Neural progenitor cell (in vitro differentiated cells): ENCODE measurements around the gene EN2. TPM values are rescaled to one million over a fixed set of nuclear protein-coding genes. Genes with fewer than 3 reads are reported as not detected.

Source experiments
- DNase-seq: peaks from one replicate; pipeline ENCODE4 v3.0.0-alpha.2; 2016; ENCODE audit warnings: low spot score
- H2AFZ ChIP-seq: fragments of 200-600 bp; sonication (generic); replicated peaks from 2 replicates; pipeline ENCODE4 v1.6.1; 2016; ENCODE audit warnings: antibody characterized with exemption
- H3F3A ChIP-seq: fragments of 200-600 bp; sonication (generic); 2 replicates; pipeline ENCODE4 v1.6.1; 2016; ENCODE audit warnings: antibody characterized with exemption, low read depth
- H3K27ac ChIP-seq: fragments of 200-600 bp; sonication (generic); 2 replicates; pipeline ENCODE4 v1.5.1; 2016; ENCODE audit warnings: mild to moderate bottlenecking
- H3K27me3 ChIP-seq: fragments of 200-600 bp; sonication (generic); 2 replicates; pipeline ENCODE4 v1.6.1; 2016; ENCODE audit warnings: mild to moderate bottlenecking, moderate library complexity
- H3K36me3 ChIP-seq: fragments of 200-600 bp; sonication (generic); 2 replicates; pipeline ENCODE4 v1.5.1; 2016
- H3K4me1 ChIP-seq: fragments of 200-600 bp; sonication (generic); 2 replicates; pipeline ENCODE4 v1.6.1; 2016; ENCODE audit warnings: mixed run types
- H3K4me2 ChIP-seq: fragments of 200-600 bp; sonication (generic); 2 replicates; pipeline ENCODE4 v1.6.1; 2016
- H3K4me3 ChIP-seq: fragments of 200-600 bp; sonication (generic); 2 replicates; pipeline ENCODE4 v1.5.1; 2016
- H3K79me2 ChIP-seq: fragments of 200-600 bp; sonication (generic); 2 replicates; pipeline ENCODE4 v1.6.1; 2016; ENCODE audit warnings: low read depth
- H3K9ac ChIP-seq: fragments of 200-600 bp; sonication (generic); 2 replicates; pipeline ENCODE4 v1.6.1; 2016
- H3K9me3 ChIP-seq: fragments of 200-600 bp; sonication (generic); 2 replicates; pipeline ENCODE4 v1.5.1; 2016; ENCODE audit warnings: low read depth
- H4K20me1 ChIP-seq: fragments of 200-600 bp; sonication (generic); 2 replicates; pipeline ENCODE4 v1.6.1; 2016; ENCODE audit warnings: low read depth
- H3K27ac Mint-ChIP-seq: 3 replicates; pipeline ENCODE4 v1.8.0; 2021; ENCODE audit warnings: mixed read lengths
- H3K27me3 Mint-ChIP-seq: 2 replicates; pipeline ENCODE4 v1.8.0; 2022; ENCODE audit warnings: low read depth, mild to moderate bottlenecking, inconsistent platforms, moderate library complexity, mixed read lengths; ENCODE audit not compliant: insufficient read depth
- H3K36me3 Mint-ChIP-seq: 3 replicates; pipeline ENCODE4 v1.8.0; 2021; ENCODE audit warnings: mixed read lengths
- H3K4me1 Mint-ChIP-seq: 3 replicates; pipeline ENCODE4 v1.8.0; 2021; ENCODE audit warnings: mixed read lengths
- H3K4me3 Mint-ChIP-seq: 3 replicates; pipeline ENCODE4 v1.8.0; 2021; ENCODE audit warnings: mild to moderate bottlenecking, moderate library complexity, mixed read lengths
- H3K9me3 Mint-ChIP-seq: 3 replicates; pipeline ENCODE4 v1.8.0; 2020; ENCODE audit warnings: mixed read lengths
- CTCF ChIP-seq: fragments of 200-600 bp; sonication (generic); IDR thresholded peaks from 2 replicates; pipeline ENCODE4 v1.5.1; 2017; ENCODE audit warnings: antibody characterized with exemption, mild to moderate bottlenecking
- EZH2 ChIP-seq: fragments of 200-600 bp; sonication (generic); IDR thresholded peaks from 2 replicates; pipeline ENCODE4 v1.6.1; 2017; ENCODE audit warnings: antibody characterized with exemption, mild to moderate bottlenecking, moderate library complexity
- EZH2phosphoT487 ChIP-seq: fragments of 200-600 bp; sonication (generic); IDR thresholded peaks from 2 replicates; pipeline ENCODE4 v1.6.1; 2017; ENCODE audit warnings: antibody characterized with exemption
- total RNA-seq: library from RNA; depleted of rRNA; stranded (reverse); fragments of >200 nt; gene quantifications from 2 replicates; pipeline ENCODE4 v1.2.3, GENCODE V29; 2015; ENCODE audit warnings: low replicate concordance

EN2 gene
- total RNA-seq, 1 donor from 2014 or later: not detected

GRCh38 chr7:155512246-155512887 lies 54.4 kb downstream of the EN2 start:
- Histone ChIP-seq H3F3A (peaks cover 29% of the 10 kb centered on the region), H3K4me2 (no peak overlapping the region), H2AFZ (no peak overlapping the region), H3K27me3 (peaks cover 100% of the 10 kb centered on the region), H3K9ac (no peak overlapping the region), H3K9me3 (no peaks in the 10 kb centered on the region), H3K4me1 (no peaks in the 10 kb centered on the region), H4K20me1 (peaks cover 66% of the 10 kb centered on the region), H3K27ac (no peak overlapping the region), H3K79me2 (no peaks in the 10 kb centered on the region), H3K4me3 (no peak overlapping the region), H3K36me3 (no peaks in the 10 kb centered on the region)
- H3K27ac Mint-ChIP-seq: peak overlapping the region; percentile 89
- peaks cover 47% of the 10 kb centered on the region for H3K27me3 Mint-ChIP-seq
- TF ChIP-seq EZH2 (no peak), EZH2phosphoT487 (peak; percentile 10), CTCF (no peak)
- peaks cover 60% of the 10 kb centered on the region for H3K4me1 Mint-ChIP-seq
- no peak for DNase-seq
- peaks cover 3% of the 10 kb centered on the region for H3K9me3 Mint-ChIP-seq
- H3K36me3 Mint-ChIP-seq: peaks cover 14% of the 10 kb centered on the region
- peak overlapping the region; percentile 88 for H3K4me3 Mint-ChIP-seq

GRCh38 chr7:155513543-155514285 lies 55.8 kb downstream of the EN2 start:
- Mint-ChIP-seq H3K27me3 (peaks cover 49% of the 10 kb centered on the region), H3K9me3 (peaks cover 8% of the 10 kb centered on the region), H3K36me3 (peaks cover 21% of the 10 kb centered on the region), H3K4me3 (no peak overlapping the region), H3K27ac (no peak overlapping the region), H3K4me1 (peaks cover 53% of the 10 kb centered on the region)
- Histone ChIP-seq H3K27me3 (peaks cover 100% of the 10 kb centered on the region), H3F3A (peaks cover 21% of the 10 kb centered on the region), H3K79me2 (no peaks in the 10 kb centered on the region), H3K4me2 (no peak overlapping the region), H2AFZ (no peak overlapping the region), H3K36me3 (no peaks in the 10 kb centered on the region), H3K4me3 (no peak overlapping the region), H3K27ac (no peak overlapping the region), H3K9ac (no peak overlapping the region), H3K9me3 (no peaks in the 10 kb centered on the region), H4K20me1 (peaks cover 53% of the 10 kb centered on the region), H3K4me1 (no peaks in the 10 kb centered on the region)
- no peak for TF ChIP-seq EZH2phosphoT487
- no peak for TF ChIP-seq EZH2
- TF ChIP-seq CTCF: no peak
- no peak for DNase-seq

- no peaks in the 10 kb centered on the region for H3K79me2 ChIP-seq
- peaks cover 23% of the 10 kb centered on the region for H3K36me3 Mint-ChIP-seq
- H3K27ac ChIP-seq: no peak overlapping the region
- peaks cover 15% of the 10 kb centered on the region for H3F3A ChIP-seq
- no peak overlapping the region for H3K4me3 ChIP-seq
- H3K9me3 Mint-ChIP-seq: peaks cover 8% of the 10 kb centered on the region
- no peaks in the 10 kb centered on the region for H3K36me3 ChIP-seq
- DNase-seq: no peak
- peaks cover 49% of the 10 kb centered on the region for H3K27me3 Mint-ChIP-seq
- H3K4me1 Mint-ChIP-seq: peaks cover 48% of the 10 kb centered on the region
- H4K20me1 ChIP-seq: peaks cover 47% of the 10 kb centered on the region
- no peaks in the 10 kb centered on the region for H3K9me3 ChIP-seq
- no peaks in the 10 kb centered on the region for H3K4me1 ChIP-seq
- H3K4me2 ChIP-seq: no peak overlapping the region
- no peak overlapping the region for H3K9ac ChIP-seq
- H3K27me3 ChIP-seq: peaks cover 100% of the 10 kb centered on the region
- TF ChIP-seq CTCF (no peak), EZH2 (no peak), EZH2phosphoT487 (no peak)
- H2AFZ ChIP-seq: no peak overlapping the region
- H3K27ac Mint-ChIP-seq: no peak overlapping the region
- H3K4me3 Mint-ChIP-seq: no peak overlapping the region
These were observed 56.4 kb downstream of the EN2 start for GRCh38 chr7:155514296-155514695.

Other genes starting within 250 kb of the EN2 start
- gene INSIG1, start 160.3 kb upstream of the EN2 start, total RNA-seq: 94.3 and 96.2 TPM in 2 replicates
- gene CNPY1, start 88.4 kb downstream of the EN2 start, total RNA-seq: not detected in 2 replicates
- gene RBM33, start 186.5 kb downstream of the EN2 start, total RNA-seq: 31.9 and 48.6 TPM in 2 replicates